PC-9 (cell line): Measurements from ENCODE around the gene PTPN1.

Source experiments
- EZH2 ChIP-seq: fragments of 200-600 bp; sonication (generic); IDR thresholded peaks from 2 replicates; pipeline ENCODE4 v1.8.0; 2017; ENCODE audit warnings: antibody characterized with exemption, low read depth
- TF ChIP-seq, protein P1 (sequence below): fragments of 200-600 bp; sonication (generic); conservative IDR thresholded peaks from 2 replicates; pipeline ENCODE4 v1.6.1; 2017; ENCODE audit warnings: mixed run types, antibody characterized with exemption, mild to moderate bottlenecking, moderate library complexity

GRCh38 chr20:50501972-50502745 lies 8.0 kb upstream of the PTPN1 start:
- TF ChIP-seq, protein P1, sequence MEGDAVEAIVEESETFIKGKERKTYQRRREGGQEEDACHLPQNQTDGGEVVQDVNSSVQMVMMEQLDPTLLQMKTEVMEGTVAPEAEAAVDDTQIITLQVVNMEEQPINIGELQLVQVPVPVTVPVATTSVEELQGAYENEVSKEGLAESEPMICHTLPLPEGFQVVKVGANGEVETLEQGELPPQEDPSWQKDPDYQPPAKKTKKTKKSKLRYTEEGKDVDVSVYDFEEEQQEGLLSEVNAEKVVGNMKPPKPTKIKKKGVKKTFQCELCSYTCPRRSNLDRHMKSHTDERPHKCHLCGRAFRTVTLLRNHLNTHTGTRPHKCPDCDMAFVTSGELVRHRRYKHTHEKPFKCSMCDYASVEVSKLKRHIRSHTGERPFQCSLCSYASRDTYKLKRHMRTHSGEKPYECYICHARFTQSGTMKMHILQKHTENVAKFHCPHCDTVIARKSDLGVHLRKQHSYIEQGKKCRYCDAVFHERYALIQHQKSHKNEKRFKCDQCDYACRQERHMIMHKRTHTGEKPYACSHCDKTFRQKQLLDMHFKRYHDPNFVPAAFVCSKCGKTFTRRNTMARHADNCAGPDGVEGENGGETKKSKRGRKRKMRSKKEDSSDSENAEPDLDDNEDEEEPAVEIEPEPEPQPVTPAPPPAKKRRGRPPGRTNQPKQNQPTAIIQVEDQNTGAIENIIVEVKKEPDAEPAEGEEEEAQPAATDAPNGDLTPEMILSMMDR: no peak
- no peak for TF ChIP-seq EZH2
